MM.1S (cell line): ENCODE measurements around the gene R3HDM2.
"Not testable (repeated sequence)": the region's sequence is repeated elsewhere in the genome, so short reads cannot be mapped to it uniquely, and the experiment has no call there.

Source experiments
- CTCF ChIP-seq: fragments of 300-600 bp; sonication (generic); IDR thresholded peaks from 2 replicates; pipeline ENCODE4 v1.5.1; 2016; ENCODE audit warnings: antibody characterized with exemption, low read length, mixed read lengths
- EZH2 ChIP-seq: fragments of 300-600 bp; sonication (generic); optimal IDR thresholded peaks from 2 replicates; pipeline ENCODE3; 2017; ENCODE audit warnings: low read depth, mild to moderate bottlenecking, antibody characterized with exemption, low read length, mixed read lengths
- EZH2phosphoT487 ChIP-seq: fragments of 300-600 bp; sonication (generic); IDR thresholded peaks from 2 replicates; pipeline ENCODE4 v1.6.1; 2018; ENCODE audit warnings: antibody characterized with exemption, low read length

DNA sequence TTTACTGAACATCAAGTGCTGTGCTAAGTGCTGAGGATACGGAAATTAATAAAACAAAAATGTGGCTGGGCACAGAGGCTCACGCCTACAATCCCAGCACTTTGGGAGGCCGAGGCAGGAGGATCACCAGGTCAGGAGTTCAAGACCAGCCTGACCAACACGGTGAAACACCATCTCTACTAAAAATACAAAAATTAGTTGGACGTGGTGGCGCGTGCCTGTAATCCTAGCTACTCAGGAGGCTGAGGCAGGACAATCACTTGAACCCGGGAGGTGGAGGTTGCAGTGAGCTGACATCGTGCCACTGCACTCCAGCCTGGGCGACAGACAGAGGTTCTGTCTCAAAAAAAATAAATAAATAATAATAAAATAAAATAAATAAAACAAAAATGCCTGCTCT is 3.9 kb downstream of the R3HDM2 start:
- not testable (repeated sequence) for TF ChIP-seq CTCF, EZH2, EZH2phosphoT487
